Superior temporal gyrus (tissue), 1 donor: ENCODE data around the gene C16orf46.

ENCODE experiments used
- DNase-seq: peaks from one replicate; pipeline ENCODE4 v3.0.0-alpha.2; 2016; ENCODE audit errors: extremely low spot score

Gene C16orf46

DNA sequence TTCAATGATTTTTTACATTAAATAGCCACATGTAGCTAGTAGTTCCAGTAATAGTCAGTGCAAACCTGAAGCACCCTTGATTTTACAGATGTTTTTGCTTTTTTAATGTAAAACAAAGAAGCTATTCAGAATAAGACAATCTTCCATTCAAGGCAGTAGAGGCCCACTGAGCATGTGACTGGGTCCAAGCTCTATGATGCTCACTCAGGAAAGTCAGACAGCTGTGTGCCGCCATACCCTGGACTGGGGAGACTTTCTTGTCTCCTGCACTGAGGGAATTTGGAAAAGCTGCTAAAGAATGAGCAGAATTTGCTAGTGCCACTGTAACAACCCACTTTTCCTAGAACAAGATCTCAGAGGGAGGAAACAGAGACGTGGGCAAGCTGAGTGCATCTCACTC, 58.5 kb downstream of the C16orf46 start:
- peak; percentile 90 for DNase-seq

DNA sequence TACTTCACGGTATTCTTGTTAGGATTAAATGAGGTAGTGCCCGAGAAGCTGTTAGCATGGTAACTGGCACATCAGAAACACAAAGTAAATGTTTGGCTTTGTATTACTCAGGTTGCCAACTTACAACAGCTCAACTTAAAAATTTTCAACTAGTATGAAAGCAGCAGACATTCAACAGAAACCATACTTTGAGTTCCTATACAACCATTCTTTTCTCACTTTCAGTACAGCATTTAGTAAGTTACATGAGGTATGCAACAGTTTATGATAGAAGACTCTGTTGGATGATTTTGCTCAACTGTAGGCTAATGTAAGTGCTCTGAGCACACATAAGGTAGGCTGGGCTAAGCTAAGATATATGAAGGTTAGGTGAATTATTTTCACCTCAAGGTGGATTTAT, 62.4 kb downstream of the C16orf46 start:
- no peak for DNase-seq

DNA sequence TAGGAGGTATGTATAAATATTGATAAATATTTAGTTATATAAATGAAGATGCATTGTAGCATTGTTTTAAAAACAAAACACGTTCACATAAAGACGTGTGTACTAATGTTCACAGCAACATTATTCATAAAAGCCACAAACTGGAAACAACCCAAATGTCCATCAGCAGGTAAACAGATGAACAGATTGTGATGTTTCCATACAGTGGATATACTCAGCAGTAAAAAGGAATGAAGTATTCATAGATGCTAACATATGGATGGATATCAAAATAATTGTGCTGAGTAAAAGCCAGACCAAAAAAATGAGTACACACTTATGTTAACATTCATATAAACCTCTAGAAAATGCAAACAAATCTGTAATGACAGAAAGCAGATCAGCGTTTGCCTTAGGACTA, 64.1 kb downstream of the C16orf46 start:
- no peak for DNase-seq
